Measurements from ENCODE around the gene EHBP1L1. TPM values are rescaled to one million over a fixed set of nuclear protein-coding genes. Genes with fewer than 3 reads are reported as not detected.

Gene EHBP1L1
- total and polyA plus RNA-seq, 2 of the 8 experiments (the other 6 are each of a cell fraction or from before 2014, with no cell fraction given) = 4.3 to 6.6 TPM

- H2AK5ac ChIP-seq (ENCODE audit: low read depth, low read length) = no peak overlapping the region
- H2BK5ac ChIP-seq (ENCODE audit: low read depth, low read length) = no peak overlapping the region
- 0 out of 2 replicates have a peak overlapping the region, but pooled peaks have one; percentile 9 for H4K8ac ChIP-seq (ENCODE audit: extremely low read depth, insufficient read depth, low read length)
- H3K4ac ChIP-seq (replicated peaks; ENCODE audit: insufficient read length, low read depth, low read length) = no peak overlapping the region
- H3K79me2 ChIP-seq (ENCODE audit: control insufficient read depth in 1 of 2, insufficient read depth in 2 of 2, low read length in 2 of 2) = peaks cover 5 to 11% of the 10 kb centered on the region in 2 experiments; a peak in 2 of 4 replicates
- H2BK120ac ChIP-seq (replicated peaks; ENCODE audit: low read depth, low read length) = no peak overlapping the region
- H2BK15ac ChIP-seq (ENCODE audit: low read length) = no peak overlapping the region
- H3K9ac ChIP-seq (replicated peaks in 1 of 4; ENCODE audit: extremely low read depth in 1 of 4, low read depth in 3 of 4, low read length in 3 of 4) = no peak overlapping the region
- no peak overlapping the region for H3K56ac ChIP-seq (replicated peaks; ENCODE audit: insufficient read length, low read depth, low read length)
- H4K91ac ChIP-seq (replicated peaks; ENCODE audit: insufficient read length, low read length) = no peak overlapping the region
- H3K18ac ChIP-seq (ENCODE audit: extremely low read depth, low read length) = no peak overlapping the region
- H3K79me1 ChIP-seq (ENCODE audit: low read depth, low read length) = peaks cover 23% of the 10 kb centered on the region
- no peak overlapping the region for H3K27ac ChIP-seq (ENCODE audit: low read depth, low read length)
- H2BK20ac ChIP-seq (ENCODE audit: low read length) = no peak overlapping the region
- POLR2A ChIA-PET (ENCODE audit: partially characterized antibody) = interaction anchor here (0.7 to 2.1 kb wide), 7 partner anchors 9 to 69 kb away, joined by 3 to 6 read pairs (median 4); partner anchors contain the start of gene KCNK7
- no peaks in the 10 kb centered on the region; a peak in 1 of 7 replicates for H3K27me3 ChIP-seq (replicated peaks in 1 of 4; ENCODE audit: control insufficient read depth in 3 of 4, extremely low read depth in 1 of 4, insufficient read depth in 3 of 4, low read length in 3 of 4)
- WGBS, 2 experiments (ENCODE audit: extremely low coverage in 1 of 2, insufficient coverage in 1 of 2, insufficient read length in 1 of 2, insufficient replicate concordance in 2 of 2, low coverage in 1 of 2, low lambda C conversion rate in 2 of 2, missing lambda C conversion rate in 1 of 2) = 85% methylated on average over 4 of the region's 5 CpGs; no CpG with 5 or more reads in 1 of the 2 experiments
- peaks cover 15% of the 10 kb centered on the region for H3K23me2 ChIP-seq (ENCODE audit: low read depth, low read length)
- no peak overlapping the region for H3K23ac ChIP-seq (ENCODE audit: insufficient read length)
- peaks cover 0 to 30% (median 13%) of the 10 kb centered on the region in 4 experiments; a peak in 6 of 7 replicates for H3K4me1 ChIP-seq (replicated peaks in 1 of 4; ENCODE audit: control insufficient read depth in 3 of 4, insufficient read depth in 4 of 4, low read length in 3 of 4)
- no peak overlapping the region for H3K14ac ChIP-seq (ENCODE audit: insufficient read length)
- H3K4me2 ChIP-seq (ENCODE audit: insufficient read depth in 1 of 2, low read depth in 2 of 2, low read length in 2 of 2) = no peak overlapping the region
- CTCF ChIA-PET (ENCODE audit: partially characterized antibody) = interaction anchor here (0.9 to 14.8 kb wide), 5 partner anchors 13 to 170 kb away, joined by 3 to 227 read pairs (median 3); partner anchors contain the start of genes KCNK7 and SIPA1
- no peak overlapping the region for H2AFZ ChIP-seq (ENCODE audit: low read length)
- no peaks in the 10 kb centered on the region for H3K9me3 ChIP-seq (ENCODE audit: insufficient read depth in 2 of 2, low read depth in 1 of 2, low read length in 1 of 2)
- H4K5ac ChIP-seq (ENCODE audit: insufficient read length, low read depth, low read length) = no peak overlapping the region
- peaks cover 2 to 14% (median 5%) of the 10 kb centered on the region in 4 experiments; a peak in 4 of 8 replicates for H3K36me3 ChIP-seq (ENCODE audit: control insufficient read depth in 2 of 4, insufficient read depth in 4 of 4, low read length in 3 of 4)
- peaks cover 5 to 23% of the 10 kb centered on the region in 2 experiments for H4K20me1 ChIP-seq (replicated peaks in 1 of 2; ENCODE audit: control insufficient read depth in 1 of 2, insufficient read depth in 2 of 2, low read length in 2 of 2)
- FAIRE-seq (no peak), DNase-seq (ENCODE audit: low read depth in 1 of 2, low spot score in 2 of 2) (no peak)
- no peak overlapping the region for H3K4me3 ChIP-seq (ENCODE audit: extremely low read depth in 1 of 4, insufficient read depth in 2 of 4, low read depth in 3 of 4, low read length in 4 of 4)
- H2BK12ac ChIP-seq (ENCODE audit: low read depth, low read length) = no peak overlapping the region
- no peak for TF ChIP-seq BCL11A (IDR thresholded peaks at IDR 0.05; ENCODE audit: low read depth in 2 of 2, low read length in 2 of 2)
- no peak for TF ChIP-seq NRF1 (IDR thresholded peaks at IDR 0.05; ENCODE audit: low read depth, low read length)
- no peak for TF ChIP-seq KDM5A (IDR thresholded peaks at IDR 0.05; ENCODE audit: low read length)
- no peak for TF ChIP-seq POU5F1 (IDR thresholded peaks at IDR 0.05; ENCODE audit: low read depth, low read length)
- no peak for TF ChIP-seq BRCA1 (IDR thresholded peaks at IDR 0.05; ENCODE audit: low read depth, low read length)
- TF ChIP-seq PHF8 (conservative IDR thresholded peaks at IDR 0.05; ENCODE audit: low read depth, low read length) = no peak
- no peak for TF ChIP-seq RBBP5 (IDR thresholded peaks at IDR 0.05; ENCODE audit: borderline replicate concordance, low read depth, low read length)
- TF ChIP-seq SP4 (IDR thresholded peaks at IDR 0.05; ENCODE audit: low read length) = no peak
- TF ChIP-seq CBX5 (IDR thresholded peaks at IDR 0.05; ENCODE audit: low read depth, low read length) = no peak
- TF ChIP-seq ZNF274 (IDR thresholded peaks at IDR 0.05; ENCODE audit: borderline replicate concordance, extremely low read depth, low read length) = no peak
- no peak for TF ChIP-seq RFX5 (IDR thresholded peaks at IDR 0.05; ENCODE audit: borderline replicate concordance, low read depth, low read length)
- no peak for TF ChIP-seq CTCF (IDR thresholded peaks at IDR 0.05; ENCODE audit: control extremely low read depth in 1 of 3, insufficient read depth in 1 of 3, low read depth in 1 of 3, low read length in 3 of 3)
These were observed 33.8 kb downstream of the EHBP1L1 start for GRCh38 chr11:65609665-65610064.
